CD4-positive, alpha-beta T cell (primary cell): Measurements from ENCODE around the gene COL5A1. TPM values are rescaled to one million over a fixed set of nuclear protein-coding genes. Genes with fewer than 3 reads are reported as not detected.

Experiments used
- ATAC-seq: fragments of 200-7000 bp; cut with Tn5 transposase; one replicate; pipeline ENCODE4 v1.10.0; 2022; ENCODE audit warnings: mild to moderate bottlenecking; ENCODE audit not compliant: poor library complexity
- CTCF ChIA-PET: fragments of 350-600 bp; sonication (Branson Sonifier 250); formaldehyde crosslinking; loops from one replicate; lab custom pipeline; 2021; ENCODE audit warnings: antibody characterized with exemption, inconsistent platforms; lab: Charles Lee
- POLR2A ChIA-PET: fragments of 350-600 bp; sonication (Branson Sonifier 250); formaldehyde crosslinking; loops from one replicate; lab custom pipeline; 2021; ENCODE audit warnings: antibody characterized with exemption, inconsistent platforms; lab: Charles Lee
- DNase-seq, 14 experiments: peaks; one replicate each; pipeline ENCODE4 v3.0.0-alpha.2; 2013 to 2020; ENCODE audit warnings: mixed read lengths in 2 of 14
- H3K27ac ChIP-seq, 2 donors: one replicate each; pipeline versions ENCODE4 v1.5.1 to v1.7.0; 2013; ENCODE audit warnings: low read length in 2 of 2, low read depth in 1 of 2, mild to moderate bottlenecking in 1 of 2
- H3K27me3 ChIP-seq, 2 experiments: 1 replicate in 1 of 2; 2 replicates in 1 of 2; pipeline versions ENCODE4 v1.6.1 to v1.7.0; 2013; ENCODE audit warnings: low read length in 2 of 2, control low read depth in 1 of 2, mild to moderate bottlenecking in 1 of 2, moderate library complexity in 1 of 2; ENCODE audit not compliant: insufficient read depth in 2 of 2, control insufficient read depth in 1 of 2
- H3K36me3 ChIP-seq: one replicate; pipeline ENCODE4 v1.6.1; 2013; ENCODE audit warnings: low read length, control low read depth; ENCODE audit not compliant: insufficient read depth
- H3K4me1 ChIP-seq: one replicate; pipeline ENCODE4 v1.6.1; 2013; ENCODE audit warnings: low read length, control low read depth; ENCODE audit not compliant: insufficient read depth
- H3K4me3 ChIP-seq: one replicate; pipeline ENCODE4 v1.5.1; 2013; ENCODE audit warnings: mild to moderate bottlenecking, low read length, moderate library complexity
- H3K9me3 ChIP-seq, 2 experiments: 1 replicate in 1 of 2; 2 replicates in 1 of 2; pipeline versions ENCODE4 v1.6.1 to v1.7.0; 2013; ENCODE audit warnings: low read length in 2 of 2, mild to moderate bottlenecking in 2 of 2, control low read depth in 1 of 2, moderate library complexity in 1 of 2; ENCODE audit not compliant: control insufficient read depth in 1 of 2, insufficient read depth in 1 of 2
- H3K27ac Mint-ChIP-seq: one replicate; pipeline ENCODE4 v1.8.0; 2020; ENCODE audit warnings: mixed read lengths
- H3K27me3 Mint-ChIP-seq: one replicate; pipeline ENCODE4 v1.8.0; 2021; ENCODE audit warnings: mixed read lengths
- H3K36me3 Mint-ChIP-seq: one replicate; pipeline ENCODE4 v1.8.0; 2021; ENCODE audit warnings: low read depth, mixed read lengths
- H3K4me1 Mint-ChIP-seq: one replicate; pipeline ENCODE4 v1.8.0; 2021; ENCODE audit warnings: low read depth, mixed read lengths
- H3K4me3 Mint-ChIP-seq: one replicate; pipeline ENCODE4 v1.8.0; 2020; ENCODE audit warnings: mild to moderate bottlenecking, mixed read lengths
- H3K9me3 Mint-ChIP-seq: one replicate; pipeline ENCODE4 v1.8.0; 2020; ENCODE audit warnings: mixed read lengths
- intact Hi-C, 2 experiments: fragments of 100-400 bp; cut with DNase I in 1 of 2; cut with micrococcal nuclease in 1 of 2; formaldehyde crosslinking; loops; one replicate each; pipeline versions ENCODE4 v1.15.1 to v1.9.0; 2023 to 2025; cut with DNase I, micrococcal nuclease
- total RNA-seq, 174 experiments: library from RNA in 2 of 174; stranded (reverse) in 2 of 174; gene quantifications; one replicate each; pipeline ENCODE4 v1.2.3 and lab custom pipeline; 2021 to 2026
- TF ChIP-seq, protein P1 (sequence below): fragments of 200-600 bp; IDR thresholded peaks from one replicate; pipeline ENCODE4 v1.8.0; 2022; ENCODE audit warnings: antibody characterized with exemption, mild to moderate bottlenecking

The COL5A1 gene
- total RNA-seq, 2 experiments from 2014 or later: 0.41 to 0.50 TPM

GRCh38 chr9:134829356-134829937, 187.8 kb downstream of the COL5A1 start:
- intact Hi-C loops: no loop called here
- Mint-ChIP-seq H3K27me3 (no peaks in the 10 kb centered on the region), H3K36me3 (no peaks in the 10 kb centered on the region), H3K9me3 (no peaks in the 10 kb centered on the region), H3K4me1 (no peaks in the 10 kb centered on the region), H3K4me3 (no peak overlapping the region), H3K27ac (no peak overlapping the region)
- ChIA-PET CTCF (no interaction called here), POLR2A (no interaction called here)
- Histone ChIP-seq H3K9me3 (no peaks in the 10 kb centered on the region), H3K36me3 (no peaks in the 10 kb centered on the region), H3K27me3 (no peaks in the 10 kb centered on the region), H3K4me3 (no peak overlapping the region), H3K27ac (no peak overlapping the region), H3K4me1 (no peaks in the 10 kb centered on the region)
- TF ChIP-seq, protein P1, sequence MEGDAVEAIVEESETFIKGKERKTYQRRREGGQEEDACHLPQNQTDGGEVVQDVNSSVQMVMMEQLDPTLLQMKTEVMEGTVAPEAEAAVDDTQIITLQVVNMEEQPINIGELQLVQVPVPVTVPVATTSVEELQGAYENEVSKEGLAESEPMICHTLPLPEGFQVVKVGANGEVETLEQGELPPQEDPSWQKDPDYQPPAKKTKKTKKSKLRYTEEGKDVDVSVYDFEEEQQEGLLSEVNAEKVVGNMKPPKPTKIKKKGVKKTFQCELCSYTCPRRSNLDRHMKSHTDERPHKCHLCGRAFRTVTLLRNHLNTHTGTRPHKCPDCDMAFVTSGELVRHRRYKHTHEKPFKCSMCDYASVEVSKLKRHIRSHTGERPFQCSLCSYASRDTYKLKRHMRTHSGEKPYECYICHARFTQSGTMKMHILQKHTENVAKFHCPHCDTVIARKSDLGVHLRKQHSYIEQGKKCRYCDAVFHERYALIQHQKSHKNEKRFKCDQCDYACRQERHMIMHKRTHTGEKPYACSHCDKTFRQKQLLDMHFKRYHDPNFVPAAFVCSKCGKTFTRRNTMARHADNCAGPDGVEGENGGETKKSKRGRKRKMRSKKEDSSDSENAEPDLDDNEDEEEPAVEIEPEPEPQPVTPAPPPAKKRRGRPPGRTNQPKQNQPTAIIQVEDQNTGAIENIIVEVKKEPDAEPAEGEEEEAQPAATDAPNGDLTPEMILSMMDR: no peak
- ATAC-seq: no peak
- DNase-seq: no peak

- Histone ChIP-seq H3K27ac (no peak overlapping the region), H3K4me3 (no peak overlapping the region), H3K9me3 (no peaks in the 10 kb centered on the region), H3K27me3 (no peaks in the 10 kb centered on the region), H3K4me1 (no peaks in the 10 kb centered on the region), H3K36me3 (no peaks in the 10 kb centered on the region)
- intact Hi-C loops: no loop called here
- H3K9me3 Mint-ChIP-seq: no peaks in the 10 kb centered on the region
- ATAC-seq (no peak), DNase-seq (no peak)
- no peaks in the 10 kb centered on the region for H3K36me3 Mint-ChIP-seq
- no peak overlapping the region for H3K4me3 Mint-ChIP-seq
- H3K4me1 Mint-ChIP-seq: no peaks in the 10 kb centered on the region
- POLR2A ChIA-PET: no interaction called here
- TF ChIP-seq, protein P1: no peak
- no peaks in the 10 kb centered on the region for H3K27me3 Mint-ChIP-seq
- CTCF ChIA-PET: no interaction called here
- no peak overlapping the region for H3K27ac Mint-ChIP-seq
Measured at GRCh38 chr9:134830126-134830525, 188.5 kb downstream of the COL5A1 start.

DNA sequence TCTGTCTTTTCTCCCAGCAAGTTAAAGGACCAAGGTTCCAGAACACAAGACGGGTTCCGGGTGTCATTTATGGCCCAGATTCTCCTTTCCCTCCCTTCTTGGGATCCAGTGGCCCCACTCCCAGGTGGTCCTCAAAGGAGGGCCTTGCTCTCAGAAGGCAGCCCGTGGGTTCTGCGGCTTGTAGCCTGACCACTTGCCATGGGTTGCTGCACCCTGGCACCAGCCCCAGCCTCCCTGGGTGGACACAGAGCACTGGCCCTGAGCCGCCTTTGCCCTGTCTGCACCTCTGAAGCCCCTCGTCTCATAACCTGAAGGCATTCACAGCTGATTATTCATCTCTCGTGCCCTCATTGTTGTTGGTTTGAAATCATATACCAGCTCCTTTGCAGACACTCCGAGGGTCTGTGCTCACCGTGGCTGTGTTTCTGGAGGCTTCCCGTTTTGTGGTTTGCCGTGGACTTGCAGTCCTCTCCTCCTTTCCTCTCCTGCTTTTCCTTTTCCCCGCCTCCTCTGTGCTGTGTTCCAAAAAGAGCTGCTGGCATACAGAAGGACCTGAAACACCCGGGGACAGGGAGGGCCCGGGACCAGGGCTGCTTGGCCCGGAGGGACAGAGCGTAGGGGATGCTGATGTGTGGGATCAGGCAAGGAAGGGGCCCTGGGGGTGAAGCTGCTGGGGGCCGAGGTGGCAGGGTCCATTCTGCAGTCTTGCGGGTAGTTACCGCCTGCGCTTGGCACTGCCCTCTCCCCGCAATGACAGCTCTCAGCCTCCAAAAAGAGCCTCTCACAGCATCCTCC, 189.5 kb downstream of the COL5A1 start:
- peaks cover 0 to under 1% of the 10 kb centered on the region in 2 experiments for H3K9me3 ChIP-seq
- TF ChIP-seq, protein P1: no peak
- no peak overlapping the region for H3K4me3 ChIP-seq
- H3K36me3 ChIP-seq: no peaks in the 10 kb centered on the region
- H3K27me3 ChIP-seq: no peaks in the 10 kb centered on the region
- DNase-seq (no peak), ATAC-seq (no peak)
- H3K4me3 Mint-ChIP-seq: no peak overlapping the region
- no peaks in the 10 kb centered on the region for H3K4me1 Mint-ChIP-seq
- no peak overlapping the region for H3K27ac Mint-ChIP-seq
- POLR2A ChIA-PET: no interaction called here
- H3K4me1 ChIP-seq: no peaks in the 10 kb centered on the region
- H3K27ac ChIP-seq: no peak overlapping the region
- no peaks in the 10 kb centered on the region for H3K36me3 Mint-ChIP-seq
- intact Hi-C loops: no loop called here
- H3K27me3 Mint-ChIP-seq: no peaks in the 10 kb centered on the region
- CTCF ChIA-PET: no interaction called here
- no peaks in the 10 kb centered on the region for H3K9me3 Mint-ChIP-seq
